ENCODE results near the gene CCDC175. TPM values are rescaled to one million over a fixed set of nuclear protein-coding genes. Genes with fewer than 3 reads are reported as not detected.

The CCDC175 gene
- polyA plus RNA-seq, 1 donor = 1.5 TPM

GRCh38 chr14:59483363-59483762 is 93.2 kb downstream of the CCDC175 start:
- no peak for DNase-seq
- H3K4me1 ChIP-seq (ENCODE audit: control insufficient read depth, insufficient read depth, low read length) = peaks cover 30% of the 10 kb centered on the region

GRCh38 chr14:59482541-59483331 is 93.9 kb downstream of the CCDC175 start:
- Histone ChIP-seq H3K4me1 (ENCODE audit: control insufficient read depth, insufficient read depth, low read length) (peaks cover 27% of the 10 kb centered on the region), H3K4me3 (ENCODE audit: low read length) (peak overlapping the region; percentile 95), H3K36me3 (ENCODE audit: control insufficient read depth, insufficient read depth, low read length) (peaks cover 9% of the 10 kb centered on the region), H3K9me3 (ENCODE audit: control insufficient read depth, low read depth, low read length) (no peaks in the 10 kb centered on the region), H3K27me3 (ENCODE audit: control insufficient read depth, insufficient read depth, low read length) (no peaks in the 10 kb centered on the region), H3K27ac (ENCODE audit: low read length) (peak overlapping the region; percentile 94)
- peak in 1 of 2 donors; percentile 44 for DNase-seq
- WGBS (ENCODE audit: insufficient coverage, low lambda C conversion rate) = 40% methylated on average over 1 of the region's 6 CpGs

More at GRCh38 chr14:59483363-59483762, 93.2 kb downstream of the CCDC175 start:
- WGBS (ENCODE audit: insufficient coverage, low lambda C conversion rate) = no CpG with 5 or more reads among the region's 16 CpGs
- peak overlapping the region; percentile 94 for H3K27ac ChIP-seq (ENCODE audit: low read length)
- no peaks in the 10 kb centered on the region for H3K27me3 ChIP-seq (ENCODE audit: control insufficient read depth, insufficient read depth, low read length)
- peaks cover 8% of the 10 kb centered on the region for H3K36me3 ChIP-seq (ENCODE audit: control insufficient read depth, insufficient read depth, low read length)
- peak overlapping the region; percentile 95 for H3K4me3 ChIP-seq (ENCODE audit: low read length)
- H3K9me3 ChIP-seq (ENCODE audit: control insufficient read depth, low read depth, low read length) = no peaks in the 10 kb centered on the region

- 60% methylated on average over 1 of the region's 2 CpGs for WGBS (ENCODE audit: insufficient coverage, low lambda C conversion rate)
- DNase-seq = peak in 1 of 2 donors; percentile 12
- H3K4me1 ChIP-seq (ENCODE audit: control insufficient read depth, insufficient read depth, low read length) = peaks cover 26% of the 10 kb centered on the region
- no peaks in the 10 kb centered on the region for H3K27me3 ChIP-seq (ENCODE audit: control insufficient read depth, insufficient read depth, low read length)
- no peaks in the 10 kb centered on the region for H3K9me3 ChIP-seq (ENCODE audit: control insufficient read depth, low read depth, low read length)
- peaks cover 8% of the 10 kb centered on the region for H3K36me3 ChIP-seq (ENCODE audit: control insufficient read depth, insufficient read depth, low read length)
- peak overlapping the region; percentile 94 for H3K27ac ChIP-seq (ENCODE audit: low read length)
- H3K4me3 ChIP-seq (ENCODE audit: low read length) = no peak overlapping the region
These were observed 94.6 kb downstream of the CCDC175 start for GRCh38 chr14:59481871-59482540.

- H3K4me1 ChIP-seq (ENCODE audit: control insufficient read depth, insufficient read depth, low read length) = peaks cover 26% of the 10 kb centered on the region
These were observed 95.2 kb downstream of the CCDC175 start for GRCh38 chr14:59481407-59481806.

GRCh38 chr14:59480166-59480565 is 96.4 kb downstream of the CCDC175 start:
- H3K27ac ChIP-seq (ENCODE audit: low read length) = no peak overlapping the region
- no peaks in the 10 kb centered on the region for H3K9me3 ChIP-seq (ENCODE audit: control insufficient read depth, low read depth, low read length)
- DNase-seq = peak; percentile 28 to 60
- H3K4me3 ChIP-seq (ENCODE audit: low read length) = no peak overlapping the region
- peaks cover 15% of the 10 kb centered on the region for H3K36me3 ChIP-seq (ENCODE audit: control insufficient read depth, insufficient read depth, low read length)
- no peaks in the 10 kb centered on the region for H3K27me3 ChIP-seq (ENCODE audit: control insufficient read depth, insufficient read depth, low read length)
- peaks cover 23% of the 10 kb centered on the region for H3K4me1 ChIP-seq (ENCODE audit: control insufficient read depth, insufficient read depth, low read length)
- WGBS (ENCODE audit: insufficient coverage, low lambda C conversion rate) = no CpG with 5 or more reads among the region's 1 CpG

More at GRCh38 chr14:59481407-59481806, 95.2 kb downstream of the CCDC175 start:
- peaks cover 8% of the 10 kb centered on the region for H3K36me3 ChIP-seq (ENCODE audit: control insufficient read depth, insufficient read depth, low read length)
- H3K4me3 ChIP-seq (ENCODE audit: low read length) = no peak overlapping the region
- 100% methylated on average over 2 of the region's 2 CpGs for WGBS (ENCODE audit: insufficient coverage, low lambda C conversion rate)
- no peak for DNase-seq
- H3K27ac ChIP-seq (ENCODE audit: low read length) = no peak overlapping the region
- H3K9me3 ChIP-seq (ENCODE audit: control insufficient read depth, low read depth, low read length) = no peaks in the 10 kb centered on the region
- no peaks in the 10 kb centered on the region for H3K27me3 ChIP-seq (ENCODE audit: control insufficient read depth, insufficient read depth, low read length)

- H3K36me3 ChIP-seq (ENCODE audit: control insufficient read depth, insufficient read depth, low read length) = peaks cover 24% of the 10 kb centered on the region
- no peak for DNase-seq
- H3K27ac ChIP-seq (ENCODE audit: low read length) = no peak overlapping the region
- no peak overlapping the region for H3K4me3 ChIP-seq (ENCODE audit: low read length)
- peaks cover 23% of the 10 kb centered on the region for H3K4me1 ChIP-seq (ENCODE audit: control insufficient read depth, insufficient read depth, low read length)
- no peaks in the 10 kb centered on the region for H3K27me3 ChIP-seq (ENCODE audit: control insufficient read depth, insufficient read depth, low read length)
- H3K9me3 ChIP-seq (ENCODE audit: control insufficient read depth, low read depth, low read length) = no peaks in the 10 kb centered on the region
- no CpG with 5 or more reads among the region's 3 CpGs for WGBS (ENCODE audit: insufficient coverage, low lambda C conversion rate)
These were observed 98.1 kb downstream of the CCDC175 start for GRCh38 chr14:59478540-59478939.

GRCh38 chr14:59475709-59476108 is 100.9 kb downstream of the CCDC175 start:
- DNase-seq = no peak
- peaks cover 33% of the 10 kb centered on the region for H3K36me3 ChIP-seq (ENCODE audit: control insufficient read depth, insufficient read depth, low read length)
- H3K27ac ChIP-seq (ENCODE audit: low read length) = no peak overlapping the region
- no CpG with 5 or more reads among the region's 1 CpG for WGBS (ENCODE audit: insufficient coverage, low lambda C conversion rate)
- H3K4me3 ChIP-seq (ENCODE audit: low read length) = no peak overlapping the region
- peaks cover 6% of the 10 kb centered on the region for H3K4me1 ChIP-seq (ENCODE audit: control insufficient read depth, insufficient read depth, low read length)
- H3K27me3 ChIP-seq (ENCODE audit: control insufficient read depth, insufficient read depth, low read length) = no peaks in the 10 kb centered on the region
- H3K9me3 ChIP-seq (ENCODE audit: control insufficient read depth, low read depth, low read length) = no peaks in the 10 kb centered on the region

- Histone ChIP-seq H3K9me3 (ENCODE audit: control insufficient read depth, low read depth, low read length) (no peaks in the 10 kb centered on the region), H3K4me1 (ENCODE audit: control insufficient read depth, insufficient read depth, low read length) (no peaks in the 10 kb centered on the region), H3K27ac (ENCODE audit: low read length) (no peak overlapping the region), H3K27me3 (ENCODE audit: control insufficient read depth, insufficient read depth, low read length) (no peaks in the 10 kb centered on the region), H3K36me3 (ENCODE audit: control insufficient read depth, insufficient read depth, low read length) (peaks cover 36% of the 10 kb centered on the region), H3K4me3 (ENCODE audit: low read length) (no peak overlapping the region)
- DNase-seq = no peak
- WGBS (ENCODE audit: insufficient coverage, low lambda C conversion rate) = no CpG with 5 or more reads among the region's 1 CpG
These were observed 102.4 kb downstream of the CCDC175 start for GRCh38 chr14:59474172-59474571.

GRCh38 chr14:59465316-59466135 is 111.1 kb downstream of the CCDC175 start, which contains the start of gene GPR135:
Gene GPR135, minus strand, starts transcription at chr14:59465380. Its CDS starts 154 bp downstream, at chr14:59465226.
- no CpG with 5 or more reads among the region's 40 CpGs for WGBS (ENCODE audit: insufficient coverage, low lambda C conversion rate)
- DNase-seq = no peak

More at GRCh38 chr14:59465316-59466135, 111.1 kb downstream of the CCDC175 start, which contains the start of gene GPR135:
- Histone ChIP-seq H3K4me3 (ENCODE audit: low read length) (peak within 1 kb of the TSS; percentile 49), H3K27ac (ENCODE audit: low read length) (peak within 1 kb of the TSS; percentile 33), H3K4me1 (ENCODE audit: control insufficient read depth, insufficient read depth, low read length) (peaks cover 8% of the 10 kb centered on the region), H3K36me3 (ENCODE audit: control insufficient read depth, insufficient read depth, low read length) (peaks cover 6% of the 10 kb centered on the region), H3K9me3 (ENCODE audit: control insufficient read depth, low read depth, low read length) (peaks cover 6% of the 10 kb centered on the region), H3K27me3 (ENCODE audit: control insufficient read depth, insufficient read depth, low read length) (peaks cover 2% of the 10 kb centered on the region)

All from large intestine (tissue), 3 donors.